22Rv1 (cell line): Measurements from ENCODE around the gene STXBP6.

ENCODE experiments used
- H3K27ac ChIP-seq: fragments of 450-650 bp; 2 replicates; pipeline ENCODE4 v1.5.1; 2017
- CTCF ChIP-seq: fragments of 450-650 bp; IDR thresholded peaks from 2 replicates; pipeline ENCODE4 v1.5.1; 2017; ENCODE audit warnings: mild to moderate bottlenecking
- ZFX ChIP-seq: fragments of 450-650 bp; IDR thresholded peaks from 2 replicates; pipeline ENCODE4 v1.6.1; 2017; ENCODE audit warnings: antibody characterized with exemption, borderline replicate concordance

The STXBP6 gene

GRCh38 chr14:24925771-24926374 lies 124.1 kb downstream of the STXBP6 start:
- no peak for TF ChIP-seq ZFX
- no peak for TF ChIP-seq CTCF
- H3K27ac ChIP-seq, result no peak overlapping the region

GRCh38 chr14:24924544-24924943 lies 125.4 kb downstream of the STXBP6 start:
- H3K27ac ChIP-seq, result no peak overlapping the region
- TF ChIP-seq ZFX, result no peak
- TF ChIP-seq CTCF, result no peak

GRCh38 chr14:24921903-24922302 lies 128.0 kb downstream of the STXBP6 start:
- no peak overlapping the region for H3K27ac ChIP-seq
- TF ChIP-seq CTCF (no peak), ZFX (no peak)

- TF ChIP-seq ZFX, result no peak
- no peak for TF ChIP-seq CTCF
- H3K27ac ChIP-seq, result peak overlapping the region; percentile 64
These were observed 129.5 kb downstream of the STXBP6 start for GRCh38 chr14:24920265-24921075.

- no peak for TF ChIP-seq ZFX
- TF ChIP-seq CTCF, result no peak
- H3K27ac ChIP-seq, result no peak overlapping the region
These were observed 131.1 kb downstream of the STXBP6 start for GRCh38 chr14:24918822-24919221.

- no peak overlapping the region for H3K27ac ChIP-seq
- TF ChIP-seq ZFX (no peak), CTCF (no peak)
These were observed 133.9 kb downstream of the STXBP6 start for GRCh38 chr14:24915958-24916595.
